SH-SY5Y (cell line): Measurements from ENCODE around the gene SMYD3.

ENCODE experiments used
- GATA2 ChIP-seq: IDR thresholded peaks from 2 replicates; pipeline ENCODE4 v1.6.1; 2011; ENCODE audit warnings: mild to moderate bottlenecking, low read depth, low read length
- GATA3 ChIP-seq: IDR thresholded peaks from 2 replicates; pipeline ENCODE4 v1.6.1; 2011; ENCODE audit warnings: low read depth, mild to moderate bottlenecking, low read length, moderate library complexity

DNA sequence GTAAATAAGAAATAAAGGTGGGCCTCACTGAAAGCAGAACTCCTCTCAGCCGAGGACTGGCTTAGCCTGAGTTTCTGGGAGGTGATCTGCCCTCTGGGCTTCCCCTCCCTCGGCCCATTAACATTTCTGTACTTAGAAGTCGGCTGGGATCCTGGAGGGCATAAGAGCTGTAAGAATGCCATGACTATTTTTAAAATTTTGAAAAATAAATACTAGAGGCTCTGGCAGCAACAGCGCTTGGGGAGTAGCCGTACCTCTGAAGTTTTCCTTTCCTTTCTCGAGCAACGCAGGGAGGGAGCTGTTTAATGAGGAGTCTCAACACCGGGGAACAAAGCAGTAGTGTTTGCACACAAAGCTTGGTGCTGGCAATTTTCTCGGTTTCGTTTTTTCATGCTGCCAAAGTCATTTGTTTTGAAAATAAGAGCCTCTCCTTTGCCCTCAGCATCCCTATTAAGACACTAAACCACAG lies 498.7 kb downstream of the SMYD3 start:
- no peak for TF ChIP-seq GATA3
- no peak for TF ChIP-seq GATA2
